OCI-M1 (cell line): ENCODE measurements around the gene LMTK2.
"Not testable (repeated sequence)": the region's sequence is repeated elsewhere in the genome, so short reads cannot be mapped to it uniquely, and the experiment has no call there.

Experiments used
- DNase-seq: peaks from one replicate; lab custom pipeline; 2025; lab: John Stamatoyannopoulos, UW

LMTK2 gene

DNA sequence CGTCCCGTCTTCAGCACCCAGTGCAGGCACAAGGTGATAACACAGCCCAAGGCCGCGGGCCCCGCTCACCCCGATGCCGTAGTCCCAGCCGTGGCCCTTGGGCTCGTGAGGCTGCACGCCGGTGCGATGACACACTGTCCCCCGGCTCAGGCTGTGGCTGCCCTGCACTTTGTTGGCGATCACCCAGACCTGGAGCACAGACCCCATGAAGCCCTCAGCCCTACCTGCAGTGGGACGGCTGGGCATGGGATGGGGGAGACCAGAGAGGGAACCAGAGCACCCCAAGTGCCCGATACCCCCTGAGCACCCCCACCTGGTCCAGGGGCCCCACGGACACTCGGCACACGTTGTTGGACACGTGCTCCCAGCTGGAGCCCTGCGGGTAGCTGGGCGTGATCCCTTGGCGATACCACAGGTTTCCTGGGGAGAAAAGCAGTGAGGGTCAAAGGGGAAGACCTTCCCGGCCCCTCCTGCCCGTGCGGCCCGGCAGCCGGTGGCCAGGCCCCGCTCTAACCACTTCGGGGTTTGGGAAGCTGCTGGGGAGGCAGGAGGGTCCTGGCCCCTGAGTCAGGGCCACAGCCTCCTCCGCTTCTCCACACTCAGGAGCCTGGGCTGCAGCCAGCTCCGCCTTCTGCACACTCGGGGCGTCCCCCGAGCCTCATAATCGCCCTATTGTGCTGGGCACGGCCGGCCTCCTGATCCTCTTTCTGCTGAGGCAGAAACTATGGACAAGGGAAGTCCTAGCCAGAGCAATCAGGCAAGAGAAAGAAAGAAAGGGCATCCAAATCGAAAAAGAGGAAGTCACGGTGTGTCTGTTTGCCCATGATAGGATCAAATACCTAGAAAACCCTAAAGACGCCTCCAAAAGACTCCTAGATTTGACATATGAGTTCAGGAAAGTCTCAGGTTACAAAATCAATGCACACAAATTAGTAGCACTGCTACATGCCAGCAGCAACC, 111.2 kb downstream of the LMTK2 start:
- DNase-seq: peak; percentile 98

DNA sequence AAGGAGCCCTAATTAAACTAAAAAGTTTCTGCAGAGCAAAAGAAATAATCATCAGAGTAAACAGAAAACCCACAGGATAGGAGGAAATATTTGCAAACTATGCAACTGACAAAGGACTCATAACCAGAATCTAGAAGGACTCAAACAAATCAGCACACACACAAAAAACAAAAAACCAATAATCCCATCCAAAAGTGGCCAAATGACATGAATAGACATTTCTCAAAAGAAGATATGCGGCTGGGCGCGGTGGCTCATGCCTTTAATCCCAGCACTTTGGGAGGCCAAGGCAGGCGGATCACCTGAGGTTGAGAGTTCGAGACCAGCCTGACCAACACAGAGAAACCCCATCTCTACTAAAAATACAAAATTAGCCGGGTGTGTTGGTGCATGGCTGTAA, 112.7 kb downstream of the LMTK2 start:
- DNase-seq: not testable (repeated sequence)

DNA sequence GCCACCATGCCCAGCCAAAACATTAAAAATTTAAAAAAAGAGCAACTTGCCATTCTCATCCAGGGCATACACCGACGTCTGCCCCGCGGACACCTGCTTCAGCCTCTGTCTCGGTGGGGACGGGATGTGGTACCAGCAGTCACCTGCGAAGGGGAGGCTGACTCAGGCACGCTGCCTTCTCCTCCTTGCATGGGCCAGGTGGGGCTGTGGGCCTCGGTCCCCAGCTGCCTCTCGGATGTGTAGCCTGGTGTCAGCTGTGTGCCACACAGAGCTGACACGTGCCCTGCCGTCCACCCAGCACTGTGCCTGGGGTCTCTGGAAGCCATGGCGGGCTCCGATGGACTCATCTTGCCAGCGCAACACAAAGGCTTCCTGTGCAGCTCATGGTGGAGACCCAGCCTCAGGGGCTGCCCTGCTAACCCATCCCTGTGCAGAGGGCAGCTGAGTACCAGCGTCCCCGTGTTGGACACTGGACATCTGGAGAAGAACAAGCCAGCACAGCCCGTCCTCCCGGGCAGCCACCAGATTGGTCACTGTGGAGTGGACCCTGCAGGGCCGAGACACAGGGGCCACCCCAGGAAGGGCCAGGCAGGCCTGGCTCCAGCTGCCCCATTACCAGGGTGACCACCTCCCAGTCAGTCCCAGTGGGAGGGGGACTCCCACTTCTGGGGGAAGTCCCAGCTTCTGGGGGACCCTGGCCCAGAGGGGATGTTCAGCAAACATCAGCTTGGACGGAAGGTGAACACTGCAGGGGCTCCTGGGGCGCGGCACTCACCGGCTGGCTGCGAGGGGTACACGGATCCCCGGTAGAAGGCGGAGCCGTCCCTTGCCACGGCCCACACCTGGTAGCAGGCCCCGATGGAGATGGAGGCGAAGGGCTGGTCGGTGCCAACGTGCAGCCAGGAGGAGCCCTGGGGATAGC, 115.2 kb downstream of the LMTK2 start:
- DNase-seq: no peak

DNA sequence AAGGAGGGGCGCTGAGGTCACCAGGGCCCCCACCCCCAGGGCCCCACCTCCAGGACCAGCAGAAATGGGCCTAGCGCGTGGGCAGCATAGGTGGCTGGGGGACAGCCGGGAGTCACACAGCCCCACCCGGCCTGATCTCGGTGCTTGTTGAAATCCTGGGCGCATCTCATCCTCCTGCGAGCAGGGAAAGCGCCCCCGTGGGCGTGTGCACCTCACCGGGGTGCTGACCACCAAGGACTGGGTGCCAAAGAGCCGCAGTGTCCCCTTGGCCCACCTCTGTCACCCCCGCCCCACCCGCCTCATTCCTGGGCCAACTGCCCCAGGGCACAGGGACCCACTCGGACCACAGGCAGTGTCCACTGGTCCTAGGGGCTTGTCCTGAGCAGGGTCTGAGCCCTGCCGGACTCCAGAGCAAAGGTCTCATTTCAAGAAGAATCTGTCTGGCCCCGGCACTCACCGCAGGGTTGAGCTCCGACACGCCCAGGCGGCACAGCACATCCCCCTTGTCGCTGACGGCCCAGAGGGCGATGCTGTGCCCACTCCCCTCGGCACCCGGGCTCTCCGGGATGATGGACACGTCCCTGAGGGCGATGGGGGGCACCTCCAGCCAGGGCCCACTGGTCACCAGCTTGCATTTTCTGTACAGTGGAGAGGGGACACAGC, 116.0 kb downstream of the LMTK2 start:
- DNase-seq: no peak

DNA sequence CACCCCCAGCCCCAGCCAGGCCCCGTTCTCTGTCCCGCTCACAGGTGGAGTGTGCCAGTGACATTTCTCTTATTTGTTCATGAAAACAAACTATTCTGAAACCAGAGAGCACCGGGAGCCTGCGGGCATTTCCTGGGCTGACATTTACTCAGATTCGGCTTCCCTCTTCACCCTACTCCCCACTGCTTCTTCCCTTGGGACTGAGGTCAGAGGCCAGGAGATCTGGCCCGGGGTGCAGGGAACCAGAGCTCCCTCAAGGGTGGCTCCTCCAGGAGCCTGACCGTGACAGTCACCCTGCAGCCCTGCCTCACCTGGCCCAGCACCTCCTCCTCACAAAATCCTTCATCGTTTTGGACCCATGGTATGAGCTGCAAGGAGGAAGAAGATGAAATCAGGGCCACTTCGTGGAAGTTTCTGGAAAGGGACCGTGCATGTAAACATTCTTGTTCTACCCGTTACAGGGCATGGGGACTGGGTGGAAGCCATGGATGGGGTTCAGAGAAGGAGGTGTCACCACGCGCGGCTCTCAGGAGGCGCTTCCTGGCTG, 116.8 kb downstream of the LMTK2 start:
- no peak for DNase-seq

DNA sequence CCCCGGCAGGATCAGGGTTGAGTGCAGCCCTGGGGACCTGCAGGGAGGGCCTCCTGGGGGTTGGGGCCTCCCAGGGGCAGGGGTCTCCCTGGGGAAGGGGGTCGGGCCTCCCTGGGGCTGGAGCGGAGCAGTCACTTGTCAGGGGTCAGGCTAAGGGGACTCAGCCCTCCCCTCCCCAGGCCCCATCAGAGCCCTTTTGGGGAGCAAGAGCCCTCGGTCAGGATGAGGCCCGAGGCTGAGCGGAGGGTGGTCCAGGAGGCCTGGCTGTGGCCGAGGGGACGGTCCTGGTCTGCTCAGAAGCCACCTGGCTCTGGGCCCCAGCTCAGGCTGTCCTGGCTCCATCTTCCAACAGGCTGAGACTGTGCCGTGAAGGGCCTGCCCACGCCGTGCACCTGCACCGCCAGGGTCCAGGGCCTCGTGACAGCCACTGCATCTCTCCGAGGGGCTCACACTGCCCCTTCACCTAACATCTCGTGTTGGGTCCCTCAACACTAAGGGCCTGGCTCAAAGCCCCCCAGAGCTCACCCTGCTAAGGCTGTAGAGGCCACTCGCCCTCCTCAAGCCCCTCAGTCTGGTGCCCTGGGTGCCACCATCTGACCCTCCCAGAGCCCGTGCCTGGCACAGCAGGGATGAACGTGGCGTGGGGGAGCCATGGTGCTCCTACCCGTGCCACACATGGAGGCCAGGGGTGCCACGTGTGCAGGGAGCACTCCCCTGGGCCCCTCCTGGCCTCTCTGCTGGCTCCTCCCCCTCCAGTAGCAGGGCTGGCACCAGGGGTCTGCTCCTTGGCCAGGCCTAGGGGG, 117.4 kb downstream of the LMTK2 start:
- no peak for DNase-seq

DNA sequence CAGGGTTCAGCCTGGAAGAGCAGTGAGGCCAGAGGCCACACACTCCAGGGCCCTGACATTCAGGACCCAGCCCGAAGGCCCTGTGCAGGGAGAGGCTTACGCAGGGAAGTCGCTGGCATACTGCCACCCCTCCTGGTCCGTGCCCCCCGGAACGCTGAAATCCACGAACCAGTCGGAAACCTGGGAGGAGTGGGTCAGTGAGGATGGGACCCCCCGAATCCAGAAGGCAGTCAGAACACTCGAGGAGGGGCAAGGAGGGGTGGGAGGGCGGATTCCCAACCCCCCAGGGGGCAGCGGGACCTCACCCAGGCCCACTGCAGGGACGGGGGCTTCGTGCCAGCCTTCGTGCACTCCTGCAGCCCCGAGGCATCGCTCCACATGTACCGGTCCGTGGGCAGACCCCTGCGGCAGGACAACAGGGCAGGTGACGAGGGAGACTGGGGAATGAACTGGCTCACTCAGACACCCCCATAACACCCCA, 118.1 kb downstream of the LMTK2 start:
- no peak for DNase-seq

DNA sequence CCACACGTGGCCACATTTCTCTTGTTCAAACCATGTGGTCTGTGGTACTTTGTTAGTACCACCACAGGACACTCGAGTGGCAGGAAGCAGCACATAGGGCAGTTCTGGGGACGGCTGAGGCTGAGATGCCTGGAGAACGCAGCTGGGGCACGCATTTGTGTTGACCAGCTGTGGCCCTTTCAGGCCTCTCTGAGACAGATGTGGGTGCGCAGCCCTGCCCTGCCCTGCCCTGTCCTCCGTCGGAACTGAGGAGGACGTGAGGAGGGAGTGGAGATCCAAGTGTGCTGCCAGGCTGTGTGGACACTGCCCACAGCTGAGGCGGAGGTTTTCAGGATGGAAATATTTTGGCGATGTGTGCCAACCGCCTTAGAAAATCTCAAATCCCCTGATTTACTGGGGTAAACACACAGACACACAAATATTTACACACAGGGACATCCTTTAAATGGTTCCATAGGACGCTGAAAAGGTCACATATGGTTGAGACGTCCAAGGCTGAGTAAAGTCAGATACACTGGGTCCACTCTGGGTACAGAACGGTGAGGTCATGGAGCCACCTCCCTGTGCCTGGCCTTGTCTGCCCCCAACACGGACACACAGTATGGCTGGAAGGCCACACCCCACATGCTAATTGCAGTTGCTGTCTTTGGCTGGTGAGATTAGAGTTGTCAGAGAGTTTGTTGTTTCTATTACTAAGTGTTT, 119.4 kb downstream of the LMTK2 start:
- no peak for DNase-seq

DNA sequence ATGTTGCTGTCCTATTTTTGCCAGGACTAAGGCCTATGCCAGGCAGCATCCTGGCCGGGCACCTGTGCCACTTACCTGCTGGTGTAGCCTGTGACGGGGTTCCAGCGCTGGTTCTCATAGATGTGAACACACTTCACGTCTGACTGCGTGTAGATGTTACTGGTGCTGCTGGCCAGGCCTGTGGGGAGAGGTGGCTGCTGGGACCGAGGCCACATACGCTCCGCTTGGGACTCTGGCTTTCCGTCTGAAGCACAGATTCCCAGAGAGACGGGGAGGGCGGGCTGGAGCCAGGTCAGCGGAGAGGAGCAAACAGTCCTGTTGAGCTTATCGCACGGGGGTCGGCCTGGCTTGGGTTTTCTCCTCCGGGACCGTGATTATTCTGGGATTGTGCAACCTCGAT, 121.3 kb downstream of the LMTK2 start:
- no peak for DNase-seq

DNA sequence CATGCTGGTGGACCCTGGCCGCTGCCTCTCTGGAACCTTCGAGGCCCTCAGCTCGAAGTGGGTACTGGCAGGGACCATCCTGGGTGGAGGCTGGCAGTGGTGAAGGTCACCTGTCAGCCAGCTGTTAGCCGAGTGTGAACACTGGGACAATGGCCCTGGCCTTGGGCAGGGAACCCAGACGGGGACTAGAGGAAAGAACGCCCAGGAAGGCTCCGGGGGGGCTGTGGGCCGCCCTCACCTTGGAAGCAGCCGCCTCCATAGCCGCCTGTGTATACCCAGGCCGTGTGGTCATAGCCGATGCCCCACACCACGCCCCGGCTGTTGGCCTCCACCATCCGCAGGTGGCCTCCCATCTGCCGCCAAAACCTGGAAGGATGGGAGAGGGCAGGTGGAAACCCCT, 122.1 kb downstream of the LMTK2 start:
- no peak for DNase-seq

DNA sequence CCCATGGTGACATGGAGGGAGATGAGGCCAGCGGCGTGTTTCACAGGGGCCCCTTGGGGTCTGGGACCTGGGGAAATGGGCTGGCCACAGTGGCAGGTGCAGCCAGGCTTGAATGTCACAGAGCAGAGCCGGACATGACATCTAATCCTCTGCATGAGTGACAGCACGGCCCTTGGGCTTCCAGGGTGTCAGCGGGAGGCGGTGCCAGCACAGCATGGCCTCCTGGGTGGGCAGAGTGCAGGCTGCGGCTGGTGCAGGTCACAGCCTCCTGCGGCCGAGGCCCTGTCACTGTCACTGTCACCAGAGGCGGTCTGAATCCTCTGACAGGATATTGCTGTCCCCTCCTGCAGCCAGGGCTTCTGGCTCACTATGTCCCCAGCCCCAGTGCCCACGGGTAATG, 122.8 kb downstream of the LMTK2 start:
- DNase-seq: no peak

DNA sequence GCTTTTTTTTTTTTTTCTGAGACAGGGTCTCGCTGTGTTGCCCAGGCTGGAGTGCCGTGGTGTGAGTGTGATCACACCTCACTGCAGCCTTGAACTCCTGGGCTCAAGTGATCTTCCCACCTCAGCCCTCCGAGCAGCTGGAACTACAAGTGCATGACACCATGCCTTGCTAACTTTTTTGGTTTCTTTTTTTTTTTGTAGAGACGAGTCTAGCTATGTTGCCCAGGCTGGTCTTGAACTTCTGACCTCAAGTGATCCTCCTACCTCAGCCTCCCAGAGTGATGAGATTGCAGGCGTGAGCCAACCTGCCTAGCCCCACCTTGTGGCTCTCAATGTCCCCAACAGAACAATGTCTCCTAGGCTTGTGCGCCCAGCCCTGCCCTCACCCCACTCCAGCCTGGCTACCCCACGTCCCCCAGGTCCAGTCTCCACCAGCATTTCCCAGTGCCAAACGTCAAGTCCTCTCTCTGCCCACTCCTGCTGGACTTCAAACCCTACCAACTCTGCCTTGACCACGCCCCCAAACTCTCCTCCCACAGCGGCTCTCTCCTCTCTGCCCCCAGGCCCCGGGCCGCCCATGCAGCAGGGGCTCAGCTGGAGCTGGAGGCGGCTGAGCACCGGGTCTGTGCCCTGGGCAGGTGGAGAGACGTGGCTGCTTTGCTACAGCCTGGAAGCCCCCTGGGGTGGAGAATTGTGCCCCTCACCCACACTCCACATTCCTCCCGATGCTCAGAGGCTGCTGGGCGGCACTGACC, 123.5 kb downstream of the LMTK2 start:
- DNase-seq: no peak

DNA sequence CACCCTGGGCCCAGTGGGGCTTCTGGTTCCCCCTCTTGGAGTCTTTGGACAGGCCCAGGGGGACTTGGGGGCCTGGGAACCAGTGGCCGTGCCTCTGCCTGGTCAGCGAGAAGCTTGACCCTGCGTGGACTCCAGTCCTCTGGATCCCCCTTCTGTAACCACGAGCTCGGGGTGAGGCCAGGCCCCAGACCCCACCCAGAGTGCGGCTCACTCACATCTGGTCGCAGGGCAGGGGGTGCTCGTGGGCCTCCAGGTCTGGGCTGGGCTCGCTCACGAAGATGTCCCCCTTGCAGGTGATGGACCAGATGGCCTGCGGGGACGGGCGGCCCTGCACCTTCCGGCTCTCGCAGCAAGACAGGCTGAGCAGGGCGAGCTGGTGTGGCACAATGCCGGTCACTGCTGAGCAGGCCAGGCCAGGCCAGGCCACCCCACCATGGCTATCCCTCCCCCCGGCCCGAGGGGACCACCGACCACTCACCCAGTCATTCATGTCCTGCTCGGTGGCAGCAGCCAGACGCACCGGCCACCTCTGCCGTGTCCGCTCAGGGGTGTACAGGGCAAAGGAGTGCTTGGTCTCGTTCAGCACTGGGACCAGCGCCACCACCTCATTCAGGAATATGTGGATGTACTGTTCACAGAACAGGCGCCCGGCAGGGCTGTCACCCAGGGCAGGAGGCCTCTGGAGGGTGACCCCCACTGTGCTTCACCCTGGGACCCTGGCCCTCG, 124.2 kb downstream of the LMTK2 start:
- DNase-seq: no peak

DNA sequence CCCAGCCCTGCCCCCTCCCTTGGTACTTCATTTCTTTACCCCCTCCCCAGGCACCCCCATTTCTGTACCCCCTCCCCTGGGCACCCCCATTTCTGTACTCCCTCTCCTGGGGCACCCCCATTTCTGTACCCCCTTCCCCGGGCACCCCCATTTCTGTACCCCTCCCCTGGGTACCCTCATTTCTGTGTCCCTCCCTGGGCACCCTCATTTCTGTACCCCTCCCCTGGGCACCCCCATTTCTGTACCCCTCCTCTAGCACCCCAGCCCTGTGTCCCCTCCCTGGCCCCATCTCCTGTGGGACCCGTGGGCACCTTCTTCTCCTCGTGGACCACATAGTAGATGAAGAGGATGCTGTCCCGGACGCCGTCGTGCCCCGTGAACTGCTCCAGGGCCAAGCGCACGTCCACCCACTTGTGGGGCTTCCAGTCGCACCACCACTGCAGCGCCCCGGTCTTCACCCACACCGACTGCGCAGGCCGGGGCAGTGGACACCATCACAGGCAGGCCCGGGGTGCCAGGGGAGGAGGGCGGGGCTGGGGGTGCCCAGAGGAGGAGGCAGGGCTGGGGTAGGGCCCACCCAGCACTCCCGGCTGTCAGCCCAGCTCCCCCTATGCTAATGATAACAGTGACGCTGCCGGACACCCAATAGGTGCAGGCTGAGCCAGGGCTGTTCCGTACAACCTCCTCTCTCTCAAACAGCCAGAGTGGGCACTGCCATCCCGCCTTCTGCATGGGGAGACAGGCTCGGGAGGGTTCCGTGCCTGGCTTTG, 125.0 kb downstream of the LMTK2 start:
- DNase-seq: no peak

DNA sequence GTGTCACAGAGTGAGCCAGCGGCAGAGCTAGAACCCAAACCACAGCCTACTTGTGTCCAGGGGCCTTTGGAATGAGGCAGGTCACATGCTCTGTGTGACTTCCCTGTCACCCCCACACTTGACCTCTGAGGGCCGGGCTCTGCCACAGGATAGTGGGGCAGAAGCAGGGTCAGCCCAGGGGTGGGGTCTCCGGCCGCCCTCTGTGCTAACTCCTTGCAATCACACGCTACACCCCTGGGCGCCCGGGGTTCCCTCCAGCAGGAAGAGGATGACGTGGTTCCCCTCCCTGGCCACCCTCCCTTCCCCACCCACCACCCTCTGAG, 125.6 kb downstream of the LMTK2 start:
- DNase-seq: no peak

DNA sequence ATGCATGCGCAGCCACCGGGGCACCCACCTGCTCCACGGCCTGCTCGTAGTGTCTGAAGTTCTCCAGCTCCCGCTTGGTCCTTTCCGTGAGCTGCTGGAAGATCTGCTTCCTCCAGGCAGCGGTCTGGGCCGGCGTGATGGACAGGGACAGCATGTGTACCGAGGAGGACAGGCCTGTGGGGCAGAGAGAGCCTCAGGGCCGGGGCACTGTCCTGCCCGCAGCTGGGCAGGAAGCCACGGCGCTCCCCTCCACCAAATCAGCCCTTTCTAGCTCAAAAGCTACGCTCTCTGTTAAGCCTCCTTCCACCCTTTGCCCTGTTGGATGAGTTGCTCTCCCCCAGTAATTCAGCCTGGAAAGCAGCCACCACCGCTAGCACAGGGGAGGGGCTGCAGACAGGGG, 126.1 kb downstream of the LMTK2 start:
- DNase-seq: no peak

DNA sequence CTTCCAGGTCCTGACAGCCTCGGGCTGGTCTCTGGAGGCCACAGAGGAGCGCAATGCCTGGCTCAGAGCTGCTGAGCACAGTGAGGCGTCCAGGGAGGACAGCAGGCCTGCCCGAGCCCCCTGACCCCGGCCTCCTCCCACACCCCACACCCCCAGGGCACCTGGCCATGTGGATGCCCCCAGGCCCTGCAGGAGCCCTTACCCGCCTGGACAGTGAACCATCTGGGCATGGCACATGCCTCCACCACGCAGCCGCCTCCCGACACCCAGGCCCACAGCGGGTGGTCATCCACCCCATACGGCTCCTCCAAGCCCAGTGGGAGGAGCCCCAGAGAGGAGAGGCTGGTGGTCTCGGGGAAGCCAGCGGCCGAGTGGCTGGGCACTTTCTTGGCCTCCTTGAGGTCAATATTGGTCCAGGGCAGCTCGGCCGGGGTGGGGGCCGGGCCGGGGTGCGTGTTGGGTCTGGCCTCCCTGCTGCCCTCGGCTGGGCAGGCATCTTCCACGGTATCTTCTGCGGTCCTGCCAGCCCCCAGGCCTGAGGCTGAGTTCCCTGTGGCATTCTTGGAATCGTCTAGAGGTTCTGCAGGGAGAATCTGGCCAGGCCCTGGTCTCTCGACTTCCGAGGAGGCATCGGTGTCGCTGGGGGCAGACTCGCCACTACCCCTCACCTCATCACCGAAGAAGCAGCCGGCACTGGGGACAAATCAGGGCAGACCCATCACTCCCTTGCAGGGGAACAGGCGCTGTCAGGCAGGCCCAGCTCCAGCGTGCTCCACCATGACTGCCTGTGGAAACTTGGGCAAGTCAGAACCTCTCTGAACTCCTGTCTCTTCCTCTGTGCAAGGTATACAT, 126.8 kb downstream of the LMTK2 start:
- DNase-seq: no peak
